MCF 10A (cell line): ENCODE data around the gene RAI1. TPM values are rescaled to one million over a fixed set of nuclear protein-coding genes. Genes with fewer than 3 reads are reported as not detected.

ENCODE experiments used
- BruUV-seq: library from RNA; stranded (reverse); fragments of 400-500 nt; replicated peaks from 2 replicates; lab custom pipeline; 2021; lab: Mats Ljungman, UMichigan
- CTCF ChIA-PET: fragments of 300-600 bp; sonication (Branson Sonifier 250); formaldehyde crosslinking; extraction: SDS; loops from one replicate; lab custom pipeline; 2021; ENCODE audit warnings: antibody characterized with exemption, inconsistent platforms; lab: Yijun Ruan, JAX
- POLR2A ChIA-PET: fragments of 300-600, 350-650 bp; sonication (Branson Sonifier 250); formaldehyde crosslinking; extraction: SDS; loops from one replicate; lab custom pipeline; 2020; ENCODE audit warnings: antibody characterized with exemption, inconsistent platforms; lab: Yijun Ruan, JAX
- DNase-seq: peaks from one replicate; pipeline ENCODE4 v3.0.0-alpha.2; 2018; ENCODE audit not compliant: unreplicated experiment
- H3K27ac Mint-ChIP-seq: one replicate; pipeline ENCODE4 v1.8.0; 2022; ENCODE audit warnings: mild to moderate bottlenecking, low read depth, mixed read lengths; ENCODE audit not compliant: unreplicated experiment
- H3K27me3 Mint-ChIP-seq: one replicate; pipeline ENCODE4 v1.8.0; 2022; ENCODE audit warnings: mixed read lengths; ENCODE audit not compliant: insufficient read depth, unreplicated experiment
- H3K36me3 Mint-ChIP-seq: one replicate; pipeline ENCODE4 v1.8.0; 2022; ENCODE audit warnings: mild to moderate bottlenecking, moderate library complexity, mixed read lengths; ENCODE audit not compliant: insufficient read depth, unreplicated experiment
- H3K4me1 Mint-ChIP-seq: one replicate; pipeline ENCODE4 v1.8.0; 2022; ENCODE audit warnings: mixed read lengths; ENCODE audit not compliant: insufficient read depth, unreplicated experiment
- H3K4me3 Mint-ChIP-seq: one replicate; pipeline ENCODE4 v1.8.0; 2022; ENCODE audit warnings: mild to moderate bottlenecking, moderate library complexity, mixed read lengths; ENCODE audit not compliant: unreplicated experiment
- H3K9me3 Mint-ChIP-seq: one replicate; pipeline ENCODE4 v1.8.0; 2022; ENCODE audit warnings: mixed read lengths; ENCODE audit not compliant: unreplicated experiment
- intact Hi-C: fragments of 100-400 bp; cut with micrococcal nuclease; formaldehyde crosslinking; loops from 2 replicates; pipeline ENCODE4 v1.14.1; 2022
- total RNA-seq: library from RNA; stranded (reverse); gene quantifications from 2 replicates; pipeline ENCODE4 v1.2.3, GENCODE V29; 2022
- TF ChIP-seq, protein P1 (sequence below): fragments of 200-600 bp; IDR thresholded peaks from one replicate; pipeline ENCODE4 v1.8.0; 2022; ENCODE audit warnings: antibody characterized with exemption, mild to moderate bottlenecking; ENCODE audit not compliant: unreplicated experiment

RAI1 gene
- total RNA-seq, 1 experiment from 2014 or later, result 30.4 TPM

- DNase-seq, result no peak
Measured at GRCh38 chr17:17784657-17785267, 103.5 kb downstream of the RAI1 start.

DNA sequence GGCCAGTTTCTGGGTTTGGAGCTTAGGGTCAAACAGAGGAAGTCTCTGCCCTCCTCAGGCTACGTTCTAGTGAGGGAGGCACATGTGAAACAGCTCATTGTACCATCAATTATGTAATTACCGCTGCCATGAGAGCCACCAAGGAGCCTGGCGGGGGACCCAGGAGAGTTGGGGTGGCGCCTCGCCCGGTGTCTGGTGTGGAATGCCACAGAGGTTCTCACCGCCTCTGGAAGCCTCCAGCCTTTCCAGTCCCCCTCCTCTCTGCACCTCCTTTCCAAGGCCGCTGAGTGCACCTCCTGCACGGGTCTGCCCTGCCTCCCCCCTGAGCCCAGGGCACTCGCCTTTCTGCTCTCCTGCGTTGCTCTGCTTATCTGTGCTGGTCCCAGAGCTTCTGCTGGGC is 104.1 kb downstream of the RAI1 start:
- TF ChIP-seq, protein P1, sequence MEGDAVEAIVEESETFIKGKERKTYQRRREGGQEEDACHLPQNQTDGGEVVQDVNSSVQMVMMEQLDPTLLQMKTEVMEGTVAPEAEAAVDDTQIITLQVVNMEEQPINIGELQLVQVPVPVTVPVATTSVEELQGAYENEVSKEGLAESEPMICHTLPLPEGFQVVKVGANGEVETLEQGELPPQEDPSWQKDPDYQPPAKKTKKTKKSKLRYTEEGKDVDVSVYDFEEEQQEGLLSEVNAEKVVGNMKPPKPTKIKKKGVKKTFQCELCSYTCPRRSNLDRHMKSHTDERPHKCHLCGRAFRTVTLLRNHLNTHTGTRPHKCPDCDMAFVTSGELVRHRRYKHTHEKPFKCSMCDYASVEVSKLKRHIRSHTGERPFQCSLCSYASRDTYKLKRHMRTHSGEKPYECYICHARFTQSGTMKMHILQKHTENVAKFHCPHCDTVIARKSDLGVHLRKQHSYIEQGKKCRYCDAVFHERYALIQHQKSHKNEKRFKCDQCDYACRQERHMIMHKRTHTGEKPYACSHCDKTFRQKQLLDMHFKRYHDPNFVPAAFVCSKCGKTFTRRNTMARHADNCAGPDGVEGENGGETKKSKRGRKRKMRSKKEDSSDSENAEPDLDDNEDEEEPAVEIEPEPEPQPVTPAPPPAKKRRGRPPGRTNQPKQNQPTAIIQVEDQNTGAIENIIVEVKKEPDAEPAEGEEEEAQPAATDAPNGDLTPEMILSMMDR, result no peak
- H3K27ac Mint-ChIP-seq, result no peak overlapping the region
- POLR2A ChIA-PET, result interaction anchor here (0.8 to 1.0 kb wide), 3 partner anchors 11 to 47 kb away, joined by 3 read pairs; no protein-coding TSS in a partner anchor
- peaks cover 16% of the 10 kb centered on the region for H3K36me3 Mint-ChIP-seq
- intact Hi-C loops, result no loop called here
- H3K9me3 Mint-ChIP-seq, result no peaks in the 10 kb centered on the region
- peaks cover 18% of the 10 kb centered on the region for H3K4me1 Mint-ChIP-seq
- BruUV-seq, result no TSS peak
- H3K27me3 Mint-ChIP-seq, result no peaks in the 10 kb centered on the region
- no peak overlapping the region for H3K4me3 Mint-ChIP-seq
- CTCF ChIA-PET, result interaction anchor here (0.7 to 0.9 kb wide), 3 partner anchors 11 to 45 kb away, joined by 3 read pairs; no protein-coding TSS in a partner anchor
- DNase-seq, result no peak

More at GRCh38 chr17:17784657-17785267, 103.5 kb downstream of the RAI1 start:
- ChIA-PET CTCF (interaction anchor here (0.6 to 0.9 kb wide), 2 partner anchors 10 kb away, joined by 3 read pairs; no protein-coding TSS in a partner anchor), POLR2A (interaction anchor here (1.0 kb wide), 2 partner anchors 17 to 46 kb away, joined by 3 read pairs; no protein-coding TSS in a partner anchor)
- intact Hi-C loops, result no loop called here
- TF ChIP-seq, protein P1, result no peak
- Mint-ChIP-seq H3K4me3 (no peak overlapping the region), H3K27me3 (no peaks in the 10 kb centered on the region), H3K4me1 (peaks cover 18% of the 10 kb centered on the region), H3K36me3 (peaks cover 16% of the 10 kb centered on the region), H3K27ac (no peak overlapping the region), H3K9me3 (no peaks in the 10 kb centered on the region)
- no TSS peak for BruUV-seq

DNA sequence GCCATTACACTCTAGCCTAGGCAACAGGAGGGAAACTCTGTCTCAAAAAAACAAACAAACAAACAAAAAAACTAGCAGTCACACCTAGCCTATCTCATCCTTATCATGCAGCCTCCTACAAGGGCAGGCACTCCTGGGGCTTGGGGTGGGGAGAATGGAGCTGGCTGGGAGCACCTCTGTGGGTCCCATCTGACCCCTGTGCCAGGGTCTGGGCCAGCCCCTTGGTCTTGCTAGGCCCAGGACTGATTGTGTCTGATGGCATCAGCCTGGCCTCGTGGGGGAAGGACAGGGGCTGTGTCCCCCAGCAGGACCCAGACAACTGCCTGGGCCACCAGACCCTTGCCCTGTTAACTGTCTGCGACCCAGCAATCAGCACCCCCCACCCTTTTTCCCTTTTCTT is 105.7 kb downstream of the RAI1 start:
- TF ChIP-seq, protein P1, result no peak
- Mint-ChIP-seq H3K4me1 (peaks cover 18% of the 10 kb centered on the region), H3K36me3 (peaks cover 16% of the 10 kb centered on the region), H3K4me3 (no peak overlapping the region), H3K27ac (no peak overlapping the region), H3K9me3 (no peaks in the 10 kb centered on the region), H3K27me3 (no peaks in the 10 kb centered on the region)
- POLR2A ChIA-PET, result no interaction called here
- CTCF ChIA-PET, result interaction anchor here (0.6 to 1.7 kb wide), 4 partner anchors 11 to 79 kb away, joined by 3 to 6 read pairs (median 3); no protein-coding TSS in a partner anchor
- intact Hi-C loops, result no loop called here
- DNase-seq, result no peak
- no TSS peak for BruUV-seq

- H3K9me3 Mint-ChIP-seq, result no peaks in the 10 kb centered on the region
- intact Hi-C loops, result no loop called here
- H3K36me3 Mint-ChIP-seq, result peaks cover 16% of the 10 kb centered on the region
- TF ChIP-seq, protein P1, result no peak
- no peak overlapping the region for H3K4me3 Mint-ChIP-seq
- H3K4me1 Mint-ChIP-seq, result peaks cover 18% of the 10 kb centered on the region
- no TSS peak for BruUV-seq
- no peak for DNase-seq
- no peaks in the 10 kb centered on the region for H3K27me3 Mint-ChIP-seq
- ChIA-PET CTCF (interaction anchor here (1.1 to 1.7 kb wide), 2 partner anchors 13 to 25 kb away, joined by 3 to 6 read pairs; no protein-coding TSS in a partner anchor), POLR2A (no interaction called here)
- H3K27ac Mint-ChIP-seq, result no peak overlapping the region
Measured at GRCh38 chr17:17787568-17787967, 106.3 kb downstream of the RAI1 start.
